ENCODE measurements around the gene PTPN1. TPM values are rescaled to one million over a fixed set of nuclear protein-coding genes. Genes with fewer than 3 reads are reported as not detected.

The PTPN1 gene
- polyA plus RNA-seq, 5 donors, result 25.3 to 31.3 (median 29.3) TPM

GRCh38 chr20:50632701-50633100 lies 122.5 kb downstream of the PTPN1 start:
- no peak for DNase-seq

- no peak for DNase-seq
Measured at GRCh38 chr20:50633361-50633760, 123.2 kb downstream of the PTPN1 start.

- no peak for DNase-seq
Measured at GRCh38 chr20:50634191-50634590, 124.0 kb downstream of the PTPN1 start.

Other genes with a start within 250 kb of the PTPN1 start
- 1 to 10 TPM; 2.2 to 4.1 (median 3.0) TPM for gene RIPOR3, start 181.2 kb downstream of the PTPN1 start, polyA plus RNA-seq (ENCODE audit: insufficient read depth in 1 of 5, insufficient read length in 5 of 5, low replicate concordance in 1 of 5)
- gene PARD6B, start 221.2 kb downstream of the PTPN1 start, polyA plus RNA-seq (ENCODE audit: insufficient read depth in 1 of 5, insufficient read length in 5 of 5, low replicate concordance in 1 of 5), result 1 to 10 TPM; 5.2 to 8.3 (median 6.6) TPM

Data from right lung (tissue), 5 donors.